HL-60 (cell line): ENCODE data around the gene HMGCS2.

Experiments
- CTCF ChIP-seq: IDR thresholded peaks from one replicate; pipeline ENCODE4 v1.5.1; 2011; ENCODE audit warnings: low read length, control low read depth, inconsistent platforms; ENCODE audit not compliant: insufficient read depth
- POLR2AphosphoS5 ChIP-seq: IDR thresholded peaks from 2 replicates; pipeline ENCODE4 v1.6.1; 2012; ENCODE audit warnings: low read depth
- REST ChIP-seq: IDR thresholded peaks from 2 replicates; pipeline ENCODE4 v1.6.1; 2012; ENCODE audit warnings: low read depth; ENCODE audit not compliant: insufficient replicate concordance
- SPI1 ChIP-seq: IDR thresholded peaks from 2 replicates; pipeline ENCODE4 v1.6.1; 2012; ENCODE audit warnings: low read depth, mild to moderate bottlenecking, borderline replicate concordance

GRCh38 chr1:119816407-119816806, 47.7 kb upstream of the HMGCS2 start:
- TF ChIP-seq CTCF: no peak
- TF ChIP-seq POLR2AphosphoS5: no peak
- no peak for TF ChIP-seq REST
- no peak for TF ChIP-seq SPI1
